ENCODE measurements around the gene PAX8. TPM values are rescaled to one million over a fixed set of nuclear protein-coding genes. Genes with fewer than 3 reads are reported as not detected.

PAX8 gene
- total RNA-seq, 2 donors from 2014 or later: 1.1 to 1.9 TPM

GRCh38 chr2:113192459-113193100, 86.1 kb downstream of the PAX8 start:
- Histone ChIP-seq H3K9ac (ENCODE audit: low read depth in 2 of 2, low read length in 2 of 2) (no peak overlapping the region), H3K4me3 (no peak overlapping the region), H3K36me3 (no peaks in the 10 kb centered on the region), H3K27ac (no peak overlapping the region), H3K9me3 (no peaks in the 10 kb centered on the region), H3K27me3 (no peaks in the 10 kb centered on the region), H3K4me1 (no peaks in the 10 kb centered on the region)
- intact Hi-C loops (cut with DNase I): no loop called here
- no peak for TF ChIP-seq CTCF (IDR thresholded peaks at IDR 0.05)
- DNase-seq: no peak

GRCh38 chr2:113190871-113191270, 87.8 kb downstream of the PAX8 start:
- no peak overlapping the region for H3K9ac ChIP-seq (ENCODE audit: low read depth in 2 of 2, low read length in 2 of 2)
- intact Hi-C loops (cut with DNase I): no loop called here
- no peaks in the 10 kb centered on the region for H3K4me1 ChIP-seq
- H3K36me3 ChIP-seq: no peaks in the 10 kb centered on the region
- TF ChIP-seq CTCF (IDR thresholded peaks at IDR 0.05): no peak
- no peak for DNase-seq
- no peaks in the 10 kb centered on the region for H3K27me3 ChIP-seq
- no peak overlapping the region for H3K4me3 ChIP-seq
- no peaks in the 10 kb centered on the region for H3K9me3 ChIP-seq
- no peak overlapping the region for H3K27ac ChIP-seq

- Histone ChIP-seq H3K27ac (no peak overlapping the region), H3K4me1 (no peaks in the 10 kb centered on the region), H3K4me3 (no peak overlapping the region), H3K27me3 (no peaks in the 10 kb centered on the region), H3K9me3 (no peaks in the 10 kb centered on the region), H3K36me3 (no peaks in the 10 kb centered on the region), H3K9ac (ENCODE audit: low read depth in 2 of 2, low read length in 2 of 2) (no peak overlapping the region)
- DNase-seq: no peak
- intact Hi-C loops (cut with DNase I): no loop called here
- TF ChIP-seq CTCF (IDR thresholded peaks at IDR 0.05): no peak
Observed at GRCh38 chr2:113187771-113188170, 91.0 kb downstream of the PAX8 start.

GRCh38 chr2:113186433-113186796, 92.3 kb downstream of the PAX8 start:
- H3K9ac ChIP-seq (ENCODE audit: low read depth in 2 of 2, low read length in 2 of 2): no peak overlapping the region
- no peaks in the 10 kb centered on the region for H3K27me3 ChIP-seq
- H3K27ac ChIP-seq: no peak overlapping the region
- no peaks in the 10 kb centered on the region for H3K4me1 ChIP-seq
- TF ChIP-seq CTCF (IDR thresholded peaks at IDR 0.05): no peak
- no peak for DNase-seq
- intact Hi-C loops (cut with DNase I): no loop called here
- H3K9me3 ChIP-seq: no peaks in the 10 kb centered on the region
- no peaks in the 10 kb centered on the region for H3K36me3 ChIP-seq
- H3K4me3 ChIP-seq: no peak overlapping the region

- Histone ChIP-seq H3K27me3 (no peaks in the 10 kb centered on the region), H3K36me3 (no peaks in the 10 kb centered on the region), H3K9ac (ENCODE audit: low read depth in 2 of 2, low read length in 2 of 2) (no peak overlapping the region), H3K4me3 (no peak overlapping the region), H3K27ac (no peak overlapping the region), H3K9me3 (no peaks in the 10 kb centered on the region), H3K4me1 (no peaks in the 10 kb centered on the region)
- no peak for TF ChIP-seq CTCF (IDR thresholded peaks at IDR 0.05)
- intact Hi-C loops (cut with DNase I): no loop called here
- no peak for DNase-seq
Observed at GRCh38 chr2:113185664-113186432, 92.9 kb downstream of the PAX8 start.
